ENCODE measurements around the gene FJX1.

DNA sequence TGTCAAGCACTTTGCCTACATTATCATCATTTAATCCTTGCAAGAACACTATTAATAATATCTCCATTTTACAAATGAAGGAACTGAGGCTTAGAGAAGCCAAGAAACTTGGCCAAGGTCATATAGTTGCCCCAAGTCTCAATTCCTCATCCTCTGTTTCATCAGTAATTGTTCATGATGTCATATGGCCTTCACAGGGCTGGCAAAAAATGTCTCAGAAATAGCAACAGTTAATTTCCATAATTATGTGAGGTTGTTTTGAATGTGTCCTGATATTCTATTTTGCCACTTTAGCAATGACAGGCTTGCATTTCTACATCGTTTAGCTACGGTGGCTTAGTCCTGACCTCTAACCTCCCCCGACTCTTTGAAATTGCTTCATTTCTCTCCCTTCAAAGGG lies 23.7 kb downstream of the FJX1 start:
- TF ChIP-seq, protein P1, sequence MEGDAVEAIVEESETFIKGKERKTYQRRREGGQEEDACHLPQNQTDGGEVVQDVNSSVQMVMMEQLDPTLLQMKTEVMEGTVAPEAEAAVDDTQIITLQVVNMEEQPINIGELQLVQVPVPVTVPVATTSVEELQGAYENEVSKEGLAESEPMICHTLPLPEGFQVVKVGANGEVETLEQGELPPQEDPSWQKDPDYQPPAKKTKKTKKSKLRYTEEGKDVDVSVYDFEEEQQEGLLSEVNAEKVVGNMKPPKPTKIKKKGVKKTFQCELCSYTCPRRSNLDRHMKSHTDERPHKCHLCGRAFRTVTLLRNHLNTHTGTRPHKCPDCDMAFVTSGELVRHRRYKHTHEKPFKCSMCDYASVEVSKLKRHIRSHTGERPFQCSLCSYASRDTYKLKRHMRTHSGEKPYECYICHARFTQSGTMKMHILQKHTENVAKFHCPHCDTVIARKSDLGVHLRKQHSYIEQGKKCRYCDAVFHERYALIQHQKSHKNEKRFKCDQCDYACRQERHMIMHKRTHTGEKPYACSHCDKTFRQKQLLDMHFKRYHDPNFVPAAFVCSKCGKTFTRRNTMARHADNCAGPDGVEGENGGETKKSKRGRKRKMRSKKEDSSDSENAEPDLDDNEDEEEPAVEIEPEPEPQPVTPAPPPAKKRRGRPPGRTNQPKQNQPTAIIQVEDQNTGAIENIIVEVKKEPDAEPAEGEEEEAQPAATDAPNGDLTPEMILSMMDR (IDR thresholded peaks at IDR 0.05; ENCODE audit: low read depth, low read length, poor library complexity, severe bottlenecking), result no peak
- TF ChIP-seq EZH2phosphoT487 (IDR thresholded peaks at IDR 0.05; ENCODE audit: borderline replicate concordance, low read length), result no peak

Data from DOHH2 (cell line).